Measurements from ENCODE around the gene AGO3.

DNA sequence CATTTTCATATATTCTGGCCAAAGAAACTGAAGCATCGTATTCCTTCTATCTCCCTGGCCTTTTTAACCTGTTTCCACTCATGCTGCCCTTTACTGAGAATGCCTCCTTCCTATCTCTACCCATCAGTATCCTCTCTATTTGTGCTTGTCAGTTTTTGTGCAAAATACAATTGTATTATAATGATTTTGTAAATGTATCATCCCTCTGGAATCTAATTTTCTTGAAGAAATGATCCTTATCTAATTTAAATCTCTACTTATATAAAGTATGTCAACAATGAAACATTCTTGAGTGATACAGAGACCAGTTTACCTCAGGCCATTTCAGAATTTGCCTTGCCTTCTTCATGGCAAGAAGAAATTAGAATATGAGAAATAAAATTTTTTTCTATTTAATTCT lies 93.9 kb downstream of the AGO3 start:
- TF ChIP-seq, protein P1, sequence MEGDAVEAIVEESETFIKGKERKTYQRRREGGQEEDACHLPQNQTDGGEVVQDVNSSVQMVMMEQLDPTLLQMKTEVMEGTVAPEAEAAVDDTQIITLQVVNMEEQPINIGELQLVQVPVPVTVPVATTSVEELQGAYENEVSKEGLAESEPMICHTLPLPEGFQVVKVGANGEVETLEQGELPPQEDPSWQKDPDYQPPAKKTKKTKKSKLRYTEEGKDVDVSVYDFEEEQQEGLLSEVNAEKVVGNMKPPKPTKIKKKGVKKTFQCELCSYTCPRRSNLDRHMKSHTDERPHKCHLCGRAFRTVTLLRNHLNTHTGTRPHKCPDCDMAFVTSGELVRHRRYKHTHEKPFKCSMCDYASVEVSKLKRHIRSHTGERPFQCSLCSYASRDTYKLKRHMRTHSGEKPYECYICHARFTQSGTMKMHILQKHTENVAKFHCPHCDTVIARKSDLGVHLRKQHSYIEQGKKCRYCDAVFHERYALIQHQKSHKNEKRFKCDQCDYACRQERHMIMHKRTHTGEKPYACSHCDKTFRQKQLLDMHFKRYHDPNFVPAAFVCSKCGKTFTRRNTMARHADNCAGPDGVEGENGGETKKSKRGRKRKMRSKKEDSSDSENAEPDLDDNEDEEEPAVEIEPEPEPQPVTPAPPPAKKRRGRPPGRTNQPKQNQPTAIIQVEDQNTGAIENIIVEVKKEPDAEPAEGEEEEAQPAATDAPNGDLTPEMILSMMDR (IDR thresholded peaks at IDR 0.05; ENCODE audit: low read depth, low read length, missing input control) = no peak
- TF ChIP-seq, protein P2, sequence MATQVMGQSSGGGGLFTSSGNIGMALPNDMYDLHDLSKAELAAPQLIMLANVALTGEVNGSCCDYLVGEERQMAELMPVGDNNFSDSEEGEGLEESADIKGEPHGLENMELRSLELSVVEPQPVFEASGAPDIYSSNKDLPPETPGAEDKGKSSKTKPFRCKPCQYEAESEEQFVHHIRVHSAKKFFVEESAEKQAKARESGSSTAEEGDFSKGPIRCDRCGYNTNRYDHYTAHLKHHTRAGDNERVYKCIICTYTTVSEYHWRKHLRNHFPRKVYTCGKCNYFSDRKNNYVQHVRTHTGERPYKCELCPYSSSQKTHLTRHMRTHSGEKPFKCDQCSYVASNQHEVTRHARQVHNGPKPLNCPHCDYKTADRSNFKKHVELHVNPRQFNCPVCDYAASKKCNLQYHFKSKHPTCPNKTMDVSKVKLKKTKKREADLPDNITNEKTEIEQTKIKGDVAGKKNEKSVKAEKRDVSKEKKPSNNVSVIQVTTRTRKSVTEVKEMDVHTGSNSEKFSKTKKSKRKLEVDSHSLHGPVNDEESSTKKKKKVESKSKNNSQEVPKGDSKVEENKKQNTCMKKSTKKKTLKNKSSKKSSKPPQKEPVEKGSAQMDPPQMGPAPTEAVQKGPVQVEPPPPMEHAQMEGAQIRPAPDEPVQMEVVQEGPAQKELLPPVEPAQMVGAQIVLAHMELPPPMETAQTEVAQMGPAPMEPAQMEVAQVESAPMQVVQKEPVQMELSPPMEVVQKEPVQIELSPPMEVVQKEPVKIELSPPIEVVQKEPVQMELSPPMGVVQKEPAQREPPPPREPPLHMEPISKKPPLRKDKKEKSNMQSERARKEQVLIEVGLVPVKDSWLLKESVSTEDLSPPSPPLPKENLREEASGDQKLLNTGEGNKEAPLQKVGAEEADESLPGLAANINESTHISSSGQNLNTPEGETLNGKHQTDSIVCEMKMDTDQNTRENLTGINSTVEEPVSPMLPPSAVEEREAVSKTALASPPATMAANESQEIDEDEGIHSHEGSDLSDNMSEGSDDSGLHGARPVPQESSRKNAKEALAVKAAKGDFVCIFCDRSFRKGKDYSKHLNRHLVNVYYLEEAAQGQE (IDR thresholded peaks at IDR 0.05) = no peak
- no peak for TF ChIP-seq FOXA1 (IDR thresholded peaks at IDR 0.05)
- no peak for TF ChIP-seq SP1 (IDR thresholded peaks at IDR 0.05)

Data from liver (tissue), 3 donors.